Keratinocyte (primary cell): Measurements from ENCODE around the gene SUZ12.
"Not testable (repeated sequence)": the region's sequence is repeated elsewhere in the genome, so short reads cannot be mapped to it uniquely, and the experiment has no call there.

Experiments used
- EZH2 ChIP-seq: IDR thresholded peaks from one replicate; pipeline ENCODE4 v1.6.1; 2012; ENCODE audit warnings: inconsistent platforms, mild to moderate bottlenecking, low read length, moderate library complexity
- TF ChIP-seq, protein P1 (sequence below), 3 experiments: IDR thresholded peaks in 1 of 3; conservative IDR thresholded peaks in 1 of 3; optimal IDR thresholded peaks in 1 of 3; 2 replicates in 2 of 3; 3 replicates in 1 of 3; pipeline versions ENCODE3 to v1.5.1; 2011; ENCODE audit warnings: low read length in 3 of 3, mild to moderate bottlenecking in 3 of 3, moderate library complexity in 2 of 3, control low read depth in 1 of 3, inconsistent platforms in 1 of 3; ENCODE audit not compliant: insufficient read depth in 2 of 3; ENCODE audit errors: extremely low read depth in 1 of 3

DNA sequence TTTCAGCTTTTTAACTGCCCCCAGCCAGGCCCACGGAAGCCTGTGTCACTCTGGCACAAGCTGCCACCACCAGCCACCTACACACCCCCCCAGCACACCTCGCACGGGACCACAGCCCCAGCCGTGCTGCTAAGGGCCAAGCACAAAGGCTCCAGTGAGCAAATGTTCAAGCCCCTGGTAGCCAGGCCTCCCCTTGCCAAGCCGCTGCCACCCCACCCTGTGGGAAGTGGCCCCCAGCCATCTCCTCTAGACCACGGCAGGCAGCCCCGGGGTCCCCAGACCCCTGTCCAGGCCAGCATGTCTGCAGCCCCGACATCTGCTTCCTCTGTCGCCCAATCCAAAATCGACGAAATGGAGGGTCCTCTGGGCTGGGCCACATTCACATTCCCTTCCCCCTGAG is 105.5 kb downstream of the SUZ12 start:
- TF ChIP-seq, protein P1, sequence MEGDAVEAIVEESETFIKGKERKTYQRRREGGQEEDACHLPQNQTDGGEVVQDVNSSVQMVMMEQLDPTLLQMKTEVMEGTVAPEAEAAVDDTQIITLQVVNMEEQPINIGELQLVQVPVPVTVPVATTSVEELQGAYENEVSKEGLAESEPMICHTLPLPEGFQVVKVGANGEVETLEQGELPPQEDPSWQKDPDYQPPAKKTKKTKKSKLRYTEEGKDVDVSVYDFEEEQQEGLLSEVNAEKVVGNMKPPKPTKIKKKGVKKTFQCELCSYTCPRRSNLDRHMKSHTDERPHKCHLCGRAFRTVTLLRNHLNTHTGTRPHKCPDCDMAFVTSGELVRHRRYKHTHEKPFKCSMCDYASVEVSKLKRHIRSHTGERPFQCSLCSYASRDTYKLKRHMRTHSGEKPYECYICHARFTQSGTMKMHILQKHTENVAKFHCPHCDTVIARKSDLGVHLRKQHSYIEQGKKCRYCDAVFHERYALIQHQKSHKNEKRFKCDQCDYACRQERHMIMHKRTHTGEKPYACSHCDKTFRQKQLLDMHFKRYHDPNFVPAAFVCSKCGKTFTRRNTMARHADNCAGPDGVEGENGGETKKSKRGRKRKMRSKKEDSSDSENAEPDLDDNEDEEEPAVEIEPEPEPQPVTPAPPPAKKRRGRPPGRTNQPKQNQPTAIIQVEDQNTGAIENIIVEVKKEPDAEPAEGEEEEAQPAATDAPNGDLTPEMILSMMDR (optimal IDR thresholded peaks at IDR 0.05 in 1 of 3, IDR thresholded peaks at IDR 0.05 in 1 of 3, conservative IDR thresholded peaks at IDR 0.05 in 1 of 3; ENCODE audit: extremely low read depth in 1 of 3, insufficient read depth in 2 of 3, low read length in 3 of 3): not testable (repeated sequence)
- not testable (repeated sequence) for TF ChIP-seq EZH2
